Measurements from ENCODE around the gene SPRYD3. TPM values are rescaled to one million over a fixed set of nuclear protein-coding genes. Genes with fewer than 3 reads are reported as not detected.

Gene SPRYD3
- total RNA-seq, 1 experiment from 2014 or later: 35.2 TPM

- H3K27ac Mint-ChIP-seq (ENCODE audit: low read depth, unreplicated experiment): no peak overlapping the region
- no peaks in the 10 kb centered on the region for H3K27me3 Mint-ChIP-seq (ENCODE audit: insufficient read depth, unreplicated experiment)
- H3K36me3 Mint-ChIP-seq (ENCODE audit: insufficient read depth, unreplicated experiment): no peaks in the 10 kb centered on the region
- no peak overlapping the region for H3K4me3 Mint-ChIP-seq (ENCODE audit: unreplicated experiment)
- CTCF ChIA-PET: interaction anchor here (0.6 kb wide), 3 partner anchors 41 to 76 kb away, joined by 3 to 5 read pairs (median 3); no protein-coding TSS in a partner anchor
- no peak for TF ChIP-seq CTCF (IDR thresholded peaks at IDR 0.05; ENCODE audit: unreplicated experiment)
- no peaks in the 10 kb centered on the region for H3K4me1 Mint-ChIP-seq (ENCODE audit: insufficient read depth, unreplicated experiment)
- H3K9me3 Mint-ChIP-seq (ENCODE audit: unreplicated experiment): no peaks in the 10 kb centered on the region
- POLR2A ChIA-PET: interaction anchor here (0.6 kb wide), 1 partner anchor 147 kb away, joined by 3 read pairs; no protein-coding TSS in a partner anchor
- intact Hi-C loops (cut with micrococcal nuclease): no loop called here
- no peak for DNase-seq (ENCODE audit: unreplicated experiment)
- BruUV-seq (replicated peaks): no TSS peak
Measured at GRCh38 chr12:53107122-53107521, 27.9 kb upstream of the SPRYD3 start.

- intact Hi-C loops (cut with micrococcal nuclease): no loop called here
- no peak overlapping the region for H3K27ac Mint-ChIP-seq (ENCODE audit: low read depth, unreplicated experiment)
- no peak for TF ChIP-seq CTCF (IDR thresholded peaks at IDR 0.05; ENCODE audit: unreplicated experiment)
- no TSS peak for BruUV-seq (replicated peaks)
- ChIA-PET CTCF (interaction anchor here (1.9 kb wide), 1 partner anchor 40 kb away, joined by 6 read pairs; no protein-coding TSS in a partner anchor), POLR2A (no interaction called here)
- H3K36me3 Mint-ChIP-seq (ENCODE audit: insufficient read depth, unreplicated experiment): no peaks in the 10 kb centered on the region
- H3K27me3 Mint-ChIP-seq (ENCODE audit: insufficient read depth, unreplicated experiment): no peaks in the 10 kb centered on the region
- H3K4me3 Mint-ChIP-seq (ENCODE audit: unreplicated experiment): no peak overlapping the region
- H3K9me3 Mint-ChIP-seq (ENCODE audit: unreplicated experiment): no peaks in the 10 kb centered on the region
- H3K4me1 Mint-ChIP-seq (ENCODE audit: insufficient read depth, unreplicated experiment): no peaks in the 10 kb centered on the region
- DNase-seq (ENCODE audit: unreplicated experiment): no peak
Measured at GRCh38 chr12:53105712-53106439, 26.7 kb upstream of the SPRYD3 start.

DNA sequence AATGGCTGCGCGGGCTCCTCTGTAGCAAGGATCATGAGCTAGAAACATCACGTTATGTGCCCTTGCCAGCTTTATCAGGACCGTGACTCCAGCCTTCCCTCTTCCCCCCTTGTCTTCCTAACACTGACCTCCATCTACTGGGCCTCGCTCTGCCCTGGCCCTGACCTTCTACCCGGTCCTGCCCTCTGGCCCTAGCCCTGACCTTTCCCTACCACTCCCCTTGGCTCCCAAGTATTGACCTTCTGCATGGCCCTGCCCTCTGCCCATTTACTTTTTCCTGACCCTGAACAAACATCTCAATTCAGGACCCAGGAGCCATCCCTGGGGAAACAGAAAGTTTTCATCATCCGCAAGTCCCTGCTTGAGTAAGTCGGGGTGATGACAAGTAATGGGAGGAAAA lies 26.1 kb upstream of the SPRYD3 start:
- intact Hi-C loops (cut with micrococcal nuclease): no loop called here
- Mint-ChIP-seq H3K4me3 (ENCODE audit: unreplicated experiment) (no peak overlapping the region), H3K4me1 (ENCODE audit: insufficient read depth, unreplicated experiment) (no peaks in the 10 kb centered on the region), H3K36me3 (ENCODE audit: insufficient read depth, unreplicated experiment) (no peaks in the 10 kb centered on the region), H3K27me3 (ENCODE audit: insufficient read depth, unreplicated experiment) (no peaks in the 10 kb centered on the region), H3K9me3 (ENCODE audit: unreplicated experiment) (no peaks in the 10 kb centered on the region), H3K27ac (ENCODE audit: low read depth, unreplicated experiment) (no peak overlapping the region)
- no peak for DNase-seq (ENCODE audit: unreplicated experiment)
- ChIA-PET CTCF (interaction anchor here (1.9 kb wide), 1 partner anchor 39 kb away, joined by 6 read pairs; no protein-coding TSS in a partner anchor), POLR2A (no interaction called here)
- no TSS peak for BruUV-seq (replicated peaks)
- no peak for TF ChIP-seq CTCF (IDR thresholded peaks at IDR 0.05; ENCODE audit: unreplicated experiment)

- Mint-ChIP-seq H3K27ac (ENCODE audit: low read depth, unreplicated experiment) (no peak overlapping the region), H3K4me1 (ENCODE audit: insufficient read depth, unreplicated experiment) (peaks cover 8% of the 10 kb centered on the region), H3K4me3 (ENCODE audit: unreplicated experiment) (no peak overlapping the region), H3K27me3 (ENCODE audit: insufficient read depth, unreplicated experiment) (no peaks in the 10 kb centered on the region), H3K36me3 (ENCODE audit: insufficient read depth, unreplicated experiment) (no peaks in the 10 kb centered on the region), H3K9me3 (ENCODE audit: unreplicated experiment) (no peaks in the 10 kb centered on the region)
- BruUV-seq (replicated peaks): no TSS peak
- no peak for DNase-seq (ENCODE audit: unreplicated experiment)
- no peak for TF ChIP-seq CTCF (IDR thresholded peaks at IDR 0.05; ENCODE audit: unreplicated experiment)
- intact Hi-C loops (cut with micrococcal nuclease): no loop called here
- ChIA-PET CTCF (interaction anchor here (0.6 to 14.2 kb wide), 2 partner anchors 37 to 43 kb away, joined by 4 to 267 read pairs; no protein-coding TSS in a partner anchor), POLR2A (interaction anchor here (0.7 kb wide), 1 partner anchor 164 kb away, joined by 3 read pairs; no protein-coding TSS in a partner anchor)
Measured at GRCh38 chr12:53103860-53104305, 24.7 kb upstream of the SPRYD3 start.
